ENCODE data around the gene OR2T35.

- TF ChIP-seq CTCF (tag by site-specific recombination; IDR thresholded peaks at IDR 0.05) (no peak), BCL6B (tag by site-specific recombination; IDR thresholded peaks at IDR 0.05) (no peak), ZNF169 (tag by site-specific recombination; IDR thresholded peaks at IDR 0.05) (no peak), YY1 (tag by site-specific recombination; IDR thresholded peaks at IDR 0.05) (no peak), ZSCAN18 (tag by site-specific recombination; IDR thresholded peaks at IDR 0.05) (no peak), ZBTB26 (tag by site-specific recombination; optimal IDR thresholded peaks at IDR 0.05) (no peak), ELK4 (IDR thresholded peaks at IDR 0.05; ENCODE audit: borderline replicate concordance, low read depth, low read length) (no peak), ZNF248 (tag by site-specific recombination; IDR thresholded peaks at IDR 0.05) (no peak), ZNF114 (tag by site-specific recombination; IDR thresholded peaks at IDR 0.05) (no peak)
These were observed 55.0 kb downstream of the OR2T35 start for GRCh38 chr1:248590055-248590454.

Measured in HEK293 (cell line).